GM18505 (cell line): Measurements from ENCODE around the gene KRTDAP.
"Not testable (repeated sequence)": the region's sequence is repeated elsewhere in the genome, so short reads cannot be mapped to it uniquely, and the experiment has no call there.

Experiments
- ATAC-seq: cut with Tn5 transposase; IDR thresholded peaks from one replicate; pipeline ENCODE4 v1.9.1; 2021; ENCODE audit not compliant: unreplicated experiment
- POLR2A ChIP-seq: IDR thresholded peaks from 4 replicates; pipeline ENCODE4 v1.6.1; 2011; ENCODE audit warnings: borderline replicate concordance; ENCODE audit not compliant: insufficient read depth, insufficient read length; ENCODE audit errors: extremely low read depth

The KRTDAP gene

DNA sequence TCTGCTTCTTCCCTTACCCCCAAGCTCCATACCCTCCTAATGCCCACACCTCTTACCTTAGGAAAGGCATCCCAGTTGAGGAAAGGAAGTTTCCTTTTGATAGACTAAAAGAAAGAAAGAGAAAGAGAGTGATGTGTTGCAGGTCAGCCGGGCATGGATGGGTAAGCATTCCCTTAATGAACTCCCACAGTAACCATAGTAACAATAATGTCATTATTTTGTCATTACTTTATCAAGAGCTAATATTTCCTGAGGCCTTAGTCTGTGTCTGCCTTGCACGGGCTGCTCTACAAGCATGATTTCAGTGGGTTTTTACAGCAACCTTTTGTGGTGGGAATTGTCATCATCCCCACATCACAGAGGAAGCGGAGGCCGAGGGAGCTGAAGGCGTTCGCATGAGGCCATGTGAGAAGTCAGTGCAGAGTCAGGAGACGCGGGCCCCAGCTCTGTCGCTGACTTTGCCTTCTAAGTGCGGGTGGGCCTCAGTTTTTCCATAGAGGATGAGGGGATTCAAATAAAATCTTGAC is 2.5 kb downstream of the KRTDAP start:
- no peak for ATAC-seq
- TF ChIP-seq POLR2A = no peak

DNA sequence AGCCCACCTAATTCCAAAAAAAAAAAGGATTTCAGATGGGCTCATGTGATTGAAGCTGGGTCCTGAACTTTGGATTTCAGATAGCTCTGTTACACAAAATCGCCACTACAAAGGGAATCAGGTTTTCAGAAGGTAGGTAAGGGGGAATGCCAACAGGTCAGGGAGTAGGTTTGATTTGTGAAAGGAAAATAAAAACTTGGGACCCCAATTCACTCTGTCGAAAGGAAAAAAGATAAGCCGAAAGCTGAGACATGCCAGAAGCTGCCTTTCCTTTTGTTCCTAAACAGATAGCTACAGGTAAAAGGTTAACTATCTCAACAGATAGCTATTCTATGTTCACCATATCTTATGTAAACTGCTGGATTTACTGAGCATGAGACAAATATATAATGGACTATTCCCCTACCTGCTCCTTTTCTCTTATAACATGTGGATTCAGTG is 4.0 kb downstream of the KRTDAP start:
- no peak for ATAC-seq
- TF ChIP-seq POLR2A = no peak

DNA sequence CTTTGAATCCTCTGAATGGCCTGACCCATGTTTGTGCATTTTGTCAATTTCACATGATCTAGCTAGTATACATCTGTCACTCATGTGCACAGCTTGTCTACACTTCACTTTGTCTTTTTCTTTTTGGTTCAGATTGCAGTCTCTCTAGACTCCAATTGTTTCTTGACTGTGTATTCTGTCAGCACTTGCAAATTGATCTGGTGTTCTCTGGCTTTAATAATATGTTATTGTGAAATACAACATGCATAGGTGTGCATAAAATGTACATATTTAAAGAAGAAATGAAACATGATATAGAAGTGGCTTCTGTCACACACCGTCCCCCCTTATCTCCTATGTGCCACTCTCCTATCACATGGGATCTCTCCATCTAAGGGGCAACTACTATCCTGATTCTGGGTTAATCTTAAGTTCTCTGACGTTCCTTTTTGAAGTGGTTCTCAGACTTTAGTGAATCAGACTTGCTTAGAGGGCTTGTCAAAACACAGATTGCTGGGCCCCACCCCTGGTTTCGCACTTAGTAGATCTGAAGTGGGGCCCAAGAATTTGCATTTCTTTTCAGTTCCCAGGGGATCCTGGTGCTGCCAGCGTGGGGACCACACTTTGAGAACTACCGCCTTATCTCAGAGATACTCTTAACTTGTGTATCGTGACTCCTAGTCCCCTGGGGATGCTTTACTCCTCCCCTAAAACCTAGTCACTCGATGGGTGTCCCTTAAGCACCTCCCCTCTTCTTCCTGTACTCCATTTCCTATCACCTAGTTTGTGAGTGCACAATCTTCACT is 5.8 kb downstream of the KRTDAP start:
- ATAC-seq = peak; percentile 65
- no peak for TF ChIP-seq POLR2A

DNA sequence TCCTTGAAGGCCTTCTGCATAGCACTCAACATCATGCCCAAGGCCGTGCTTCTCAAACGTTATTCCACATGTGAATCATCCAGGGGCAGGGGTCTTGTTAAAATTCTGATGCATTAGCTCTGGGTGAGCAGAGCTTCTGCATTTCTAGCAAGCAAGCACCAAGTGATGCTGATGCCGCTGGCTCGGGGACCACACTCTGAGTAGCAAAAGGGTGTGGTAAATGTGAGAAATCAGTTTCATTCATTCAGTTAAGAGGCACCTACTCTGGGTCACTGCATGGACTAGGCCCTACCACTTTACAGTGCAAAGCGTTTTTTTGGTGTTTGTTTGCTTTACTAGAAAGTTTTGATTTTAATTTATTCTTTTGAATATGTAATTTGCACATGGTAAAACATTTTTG is 7.2 kb downstream of the KRTDAP start:
- no peak for ATAC-seq

GRCh38 chr19:35478794-35479677 is 11.2 kb downstream of the KRTDAP start:
- ATAC-seq = no peak
- TF ChIP-seq POLR2A = no peak

More for the DNA sequence above, 7.2 kb downstream of the KRTDAP start:
- no peak for TF ChIP-seq POLR2A

DNA sequence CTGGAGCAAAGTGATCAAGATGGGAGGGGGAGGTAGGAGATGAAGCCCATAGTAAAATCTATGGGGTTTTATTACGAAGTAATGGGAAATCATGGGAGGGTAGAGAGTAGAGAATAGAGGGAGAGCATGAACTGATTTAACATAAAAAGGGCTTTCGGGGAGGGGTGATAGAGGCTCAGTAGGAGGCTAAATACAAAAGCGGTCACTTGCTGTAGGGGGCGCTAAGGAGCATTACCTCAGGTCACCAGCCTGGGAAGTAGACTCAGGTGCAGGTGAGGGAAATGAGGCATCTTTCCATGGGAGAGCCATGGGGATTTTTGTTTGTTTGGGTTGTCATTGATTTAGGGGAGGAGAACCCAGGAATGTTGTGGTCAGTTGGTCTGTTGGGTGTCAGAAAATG is 14.1 kb downstream of the KRTDAP start:
- ATAC-seq = no peak
- TF ChIP-seq POLR2A = no peak

- ATAC-seq = not testable (repeated sequence)
Measured at GRCh38 chr19:35474594-35474993, 15.7 kb downstream of the KRTDAP start.

GRCh38 chr19:35474104-35474503 is 16.2 kb downstream of the KRTDAP start:
- ATAC-seq = no peak
- TF ChIP-seq POLR2A = no peak

GRCh38 chr19:35471946-35472345 is 18.3 kb downstream of the KRTDAP start:
- ATAC-seq = no peak
- no peak for TF ChIP-seq POLR2A

DNA sequence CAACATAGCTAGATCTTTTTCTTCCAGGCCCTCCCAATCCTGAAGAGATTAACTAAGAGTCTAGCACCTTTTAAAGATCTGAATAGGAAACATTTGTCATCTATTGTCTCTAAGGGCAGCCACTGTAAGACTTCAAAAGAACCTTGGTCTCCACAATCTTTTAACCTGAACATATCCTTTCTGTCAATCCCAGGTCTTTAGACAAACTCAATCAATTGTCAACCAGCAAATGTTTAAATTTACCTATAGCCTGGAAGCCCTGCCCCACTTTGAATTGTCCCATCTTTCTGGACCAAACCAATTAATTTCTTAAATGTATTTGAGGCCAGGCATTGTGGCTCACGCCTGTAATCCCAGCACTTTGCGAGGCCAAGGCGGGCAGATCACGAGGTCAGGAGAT is 19.2 kb downstream of the KRTDAP start:
- not testable (repeated sequence) for ATAC-seq

- ATAC-seq = no peak
- no peak for TF ChIP-seq POLR2A
Measured at GRCh38 chr19:35470128-35470527, 20.1 kb downstream of the KRTDAP start.

DNA sequence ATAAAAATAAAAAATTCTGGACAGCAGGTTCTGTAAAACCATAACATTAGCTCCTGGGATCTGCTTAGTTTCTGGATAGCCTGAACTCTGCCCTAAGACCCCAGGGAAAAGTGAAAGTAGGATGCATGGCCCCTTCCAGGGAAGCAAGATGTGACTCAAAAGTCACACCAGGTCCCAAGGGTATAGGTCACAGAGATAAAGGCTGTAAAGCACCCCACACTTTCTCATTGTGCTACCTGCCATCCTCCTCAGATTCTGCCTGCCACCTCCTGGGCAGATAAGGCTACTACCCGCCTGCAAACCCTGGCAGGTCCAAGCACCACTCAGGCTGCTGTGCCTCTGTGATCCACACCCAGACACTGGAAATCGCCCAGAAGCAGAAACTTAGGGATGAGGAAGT is 21.6 kb downstream of the KRTDAP start:
- TF ChIP-seq POLR2A = no peak
- peak; percentile 55 for ATAC-seq

DNA sequence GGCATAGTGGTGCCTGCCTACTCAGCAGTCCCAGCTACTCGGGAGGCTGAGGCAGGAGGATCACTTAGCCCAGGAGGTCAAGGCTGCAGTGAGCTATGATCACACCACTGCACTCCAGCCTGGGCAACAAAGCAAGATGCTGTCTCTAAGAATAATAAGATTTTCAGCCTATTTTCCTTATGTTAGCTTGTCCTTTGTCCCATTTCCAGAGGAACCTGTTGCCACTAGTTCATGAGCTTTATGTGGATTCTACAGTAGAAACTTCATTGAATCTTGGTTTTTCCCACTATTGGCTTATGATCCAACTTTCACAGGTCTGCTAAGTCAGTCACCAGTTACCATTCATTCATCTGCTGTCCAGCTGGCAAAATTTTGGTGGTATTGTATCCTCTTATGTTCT is 24.0 kb downstream of the KRTDAP start:
- no peak for TF ChIP-seq POLR2A
- no peak for ATAC-seq

DNA sequence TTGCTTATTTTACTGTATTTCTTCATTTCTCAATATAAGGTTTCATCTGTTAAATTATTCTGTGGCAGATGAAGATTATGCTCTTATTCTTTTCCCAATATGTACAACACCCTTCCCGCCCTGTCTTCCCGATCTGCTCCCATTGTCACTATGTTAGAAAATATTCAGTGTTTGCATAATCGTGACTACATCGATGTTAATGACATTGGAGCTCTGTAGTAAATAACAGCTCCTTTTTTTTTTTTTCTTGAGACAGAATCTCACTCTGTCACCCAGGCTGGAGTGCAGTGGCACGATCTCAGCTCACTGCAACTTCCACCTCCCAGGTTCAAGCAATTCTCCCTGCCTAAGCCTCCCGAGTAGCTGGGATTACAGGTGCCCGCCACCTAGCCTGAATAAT is 27.3 kb downstream of the KRTDAP start:
- peak; percentile 5 for ATAC-seq
